ENCODE measurements around the gene C4orf50. TPM values are rescaled to one million over a fixed set of nuclear protein-coding genes. Genes with fewer than 3 reads are reported as not detected.
"Not testable (repeated sequence)": the region's sequence is repeated elsewhere in the genome, so short reads cannot be mapped to it uniquely, and the experiment has no call there.

C4orf50 gene
- total RNA-seq, 1 experiment from 2014 or later = not detected

DNA sequence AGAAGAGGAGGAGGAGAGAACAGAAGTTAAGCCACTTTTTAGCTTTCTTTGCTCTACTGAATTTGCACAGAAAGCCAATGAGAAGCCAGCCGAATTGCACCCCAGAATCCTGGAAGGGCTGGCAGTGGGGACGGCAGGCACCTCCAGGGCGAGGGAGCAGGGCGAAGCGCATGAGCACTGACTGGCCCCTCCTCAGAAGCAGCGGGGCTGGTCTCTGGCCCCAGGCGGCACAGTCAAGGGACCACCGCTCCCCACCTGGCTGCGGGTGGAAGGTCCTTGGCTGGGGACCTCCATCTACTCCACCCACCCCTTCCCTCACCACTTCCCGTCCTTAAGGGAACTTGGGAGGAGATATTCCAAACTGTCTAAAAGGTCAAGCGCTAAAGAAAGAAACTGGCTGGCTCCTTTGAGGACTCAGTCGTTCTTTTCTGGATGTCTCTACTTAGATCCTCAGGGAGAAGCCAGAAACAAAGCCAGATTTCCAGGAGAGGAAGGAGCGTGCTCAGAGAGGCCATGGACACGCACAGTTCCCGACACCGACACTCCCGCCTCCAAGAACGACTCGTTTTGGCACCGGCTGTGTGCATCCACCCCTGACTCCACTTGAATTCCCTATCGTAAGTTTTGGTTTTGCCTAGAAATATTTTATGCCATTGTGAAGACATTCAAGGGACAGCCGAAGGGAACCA, 65.8 kb downstream of the C4orf50 start:
- TF ChIP-seq EZH2 (IDR thresholded peaks at IDR 0.05; ENCODE audit: low read depth) = no peak
- TF ChIP-seq CTCF (conservative IDR thresholded peaks at IDR 0.05) = no peak
- Histone ChIP-seq H3K27ac (no peak overlapping the region), H3K4me1 (replicated peaks; ENCODE audit: insufficient read depth) (no peaks in the 10 kb centered on the region), H3K4me2 (no peak overlapping the region), H4K20me1 (ENCODE audit: insufficient read depth) (no peaks in the 10 kb centered on the region), H3K9me2 (ENCODE audit: insufficient read depth) (no peaks in the 10 kb centered on the region), H3K4me3 (no peak overlapping the region), H3F3A (ENCODE audit: insufficient read depth, low read depth) (no peaks in the 10 kb centered on the region), H3K27me3 (ENCODE audit: insufficient read depth, low read depth) (peaks cover 91% of the 10 kb centered on the region), H2AFZ (no peak overlapping the region), H3K79me2 (ENCODE audit: low read depth) (no peaks in the 10 kb centered on the region), H3K9me3 (ENCODE audit: insufficient read depth, low read depth) (no peaks in the 10 kb centered on the region), H3K36me3 (ENCODE audit: low read depth) (no peaks in the 10 kb centered on the region)
- no TSS peak for BruUV-seq (replicated peaks)
- intact Hi-C loops (cut with micrococcal nuclease; ENCODE audit: unreplicated experiment) = no loop called here
- CTCF ChIA-PET = no interaction called here
- no peak for DNase-seq
- POLR2A ChIA-PET (ENCODE audit: unreplicated experiment) = no interaction called here

GRCh38 chr4:5946653-5947052, 71.6 kb downstream of the C4orf50 start:
- H3K36me3 ChIP-seq (ENCODE audit: low read depth); POLR2A ChIA-PET (ENCODE audit: unreplicated experiment): not testable (repeated sequence)

DNA sequence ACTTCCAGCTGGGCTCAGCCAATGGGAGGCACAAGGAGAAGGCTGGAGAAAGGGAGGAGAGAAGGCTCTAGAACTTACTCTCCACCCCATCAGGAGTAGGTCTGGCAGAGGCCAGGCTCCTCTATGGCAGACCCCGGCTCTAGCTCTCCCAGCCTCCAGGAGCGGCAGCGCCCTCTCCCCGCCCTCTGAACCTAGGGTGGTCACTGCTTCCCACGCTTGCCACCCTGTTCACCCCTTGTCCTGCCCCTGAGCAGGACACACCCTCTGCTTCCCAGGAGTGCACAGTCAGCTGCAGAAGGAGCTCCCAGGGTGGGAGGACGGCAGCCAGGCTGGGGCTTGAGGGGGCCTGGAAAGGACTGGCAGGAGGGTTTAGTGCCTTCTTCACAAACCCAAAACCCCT, 72.3 kb downstream of the C4orf50 start:
- BruUV-seq (replicated peaks) = no TSS peak
- H3K79me2 ChIP-seq (ENCODE audit: low read depth) = no peaks in the 10 kb centered on the region
- intact Hi-C loops (cut with micrococcal nuclease; ENCODE audit: unreplicated experiment) = no loop called here
- ChIA-PET CTCF (no interaction called here), POLR2A (ENCODE audit: unreplicated experiment) (no interaction called here)
- no peaks in the 10 kb centered on the region for H3K4me1 ChIP-seq (replicated peaks; ENCODE audit: insufficient read depth)
- no peak overlapping the region for H3K4me2 ChIP-seq
- no peaks in the 10 kb centered on the region for H3K36me3 ChIP-seq (ENCODE audit: low read depth)
- no peak for DNase-seq
- no peak overlapping the region for H3K27ac ChIP-seq
- H3K9me3 ChIP-seq (ENCODE audit: insufficient read depth, low read depth) = no peaks in the 10 kb centered on the region
- no peaks in the 10 kb centered on the region for H3K9me2 ChIP-seq (ENCODE audit: insufficient read depth)
- peaks cover 63% of the 10 kb centered on the region for H3K27me3 ChIP-seq (ENCODE audit: insufficient read depth, low read depth)
- no peaks in the 10 kb centered on the region for H4K20me1 ChIP-seq (ENCODE audit: insufficient read depth)
- no peaks in the 10 kb centered on the region for H3F3A ChIP-seq (ENCODE audit: insufficient read depth, low read depth)
- no peak overlapping the region for H3K4me3 ChIP-seq
- TF ChIP-seq EZH2 (IDR thresholded peaks at IDR 0.05; ENCODE audit: low read depth) (no peak), CTCF (conservative IDR thresholded peaks at IDR 0.05) (no peak)
- no peak overlapping the region for H2AFZ ChIP-seq

More at GRCh38 chr4:5946653-5947052, 71.6 kb downstream of the C4orf50 start:
- H3K4me3 ChIP-seq; BruUV-seq (replicated peaks); H3F3A ChIP-seq (ENCODE audit: insufficient read depth, low read depth); H3K79me2 ChIP-seq (ENCODE audit: low read depth); H3K27ac ChIP-seq; H3K4me2 ChIP-seq; H4K20me1 ChIP-seq (ENCODE audit: insufficient read depth); H3K9me2 ChIP-seq (ENCODE audit: insufficient read depth); CTCF ChIA-PET; H3K9me3 ChIP-seq (ENCODE audit: insufficient read depth, low read depth); H3K4me1 ChIP-seq (replicated peaks; ENCODE audit: insufficient read depth); intact Hi-C loops (cut with micrococcal nuclease; ENCODE audit: unreplicated experiment); DNase-seq; H2AFZ ChIP-seq: not testable (repeated sequence)
- H3K27me3 ChIP-seq (ENCODE audit: insufficient read depth, low read depth) = peaks cover 71% of the 10 kb centered on the region

DNA sequence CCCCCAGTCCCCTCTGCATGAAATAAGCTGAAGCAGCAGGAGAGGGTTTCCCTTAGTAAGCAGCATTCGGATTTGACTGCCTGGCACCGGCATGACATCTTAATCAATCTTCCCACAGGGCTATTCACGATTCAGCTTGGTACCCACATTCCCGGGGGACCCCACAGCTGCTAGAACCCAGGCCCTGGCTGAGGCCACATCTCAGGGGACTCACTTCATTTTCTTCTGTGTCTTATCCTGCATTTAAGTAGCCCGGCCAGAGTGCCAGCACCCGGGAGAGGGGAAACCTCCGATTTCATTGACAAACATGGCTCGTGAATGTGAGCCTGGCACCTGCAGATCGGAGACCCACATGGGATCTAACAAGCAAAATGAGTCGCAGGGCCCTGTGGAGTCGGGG, 73.1 kb downstream of the C4orf50 start:
- peaks cover 56% of the 10 kb centered on the region for H3K27me3 ChIP-seq (ENCODE audit: insufficient read depth, low read depth)
- no peak for TF ChIP-seq CTCF (conservative IDR thresholded peaks at IDR 0.05)
- TF ChIP-seq EZH2 (IDR thresholded peaks at IDR 0.05; ENCODE audit: low read depth) = no peak
- no peak overlapping the region for H3K4me2 ChIP-seq
- no peak for DNase-seq
- no peaks in the 10 kb centered on the region for H3F3A ChIP-seq (ENCODE audit: insufficient read depth, low read depth)
- no TSS peak for BruUV-seq (replicated peaks)
- no peaks in the 10 kb centered on the region for H3K79me2 ChIP-seq (ENCODE audit: low read depth)
- no peak overlapping the region for H2AFZ ChIP-seq
- H3K9me2 ChIP-seq (ENCODE audit: insufficient read depth) = no peaks in the 10 kb centered on the region
- no peaks in the 10 kb centered on the region for H3K9me3 ChIP-seq (ENCODE audit: insufficient read depth, low read depth)
- intact Hi-C loops (cut with micrococcal nuclease; ENCODE audit: unreplicated experiment) = no loop called here
- ChIA-PET CTCF (no interaction called here), POLR2A (ENCODE audit: unreplicated experiment) (no interaction called here)
- no peak overlapping the region for H3K4me3 ChIP-seq
- no peaks in the 10 kb centered on the region for H3K4me1 ChIP-seq (replicated peaks; ENCODE audit: insufficient read depth)
- H4K20me1 ChIP-seq (ENCODE audit: insufficient read depth) = no peaks in the 10 kb centered on the region
- no peaks in the 10 kb centered on the region for H3K36me3 ChIP-seq (ENCODE audit: low read depth)
- H3K27ac ChIP-seq = no peak overlapping the region

All from PC-9 (cell line).